ENCODE results near the gene SEMA4D. TPM values are rescaled to one million over a fixed set of nuclear protein-coding genes. Genes with fewer than 3 reads are reported as not detected.
"Not testable (repeated sequence)": the region's sequence is repeated elsewhere in the genome, so short reads cannot be mapped to it uniquely, and the experiment has no call there.

The SEMA4D gene
- polyA plus RNA-seq, 1 experiment = 0.50 TPM

- Histone ChIP-seq H3K36me3 (ENCODE audit: control insufficient read depth, insufficient read depth, low read length) (no peaks in the 10 kb centered on the region), H3K27me3 (ENCODE audit: control insufficient read depth, insufficient read depth, low read length) (no peaks in the 10 kb centered on the region), H3K4me3 (ENCODE audit: low read depth, low read length) (no peak overlapping the region)
- POLR2A ChIA-PET = no interaction called here
- no peak for TF ChIP-seq CTCF (IDR thresholded peaks at IDR 0.05; ENCODE audit: insufficient read depth, low read depth, low read length)
- CTCF ChIA-PET = no interaction called here
- no peak for DNase-seq (ENCODE audit: low read depth)
Observed at GRCh38 chr9:89372979-89373378, 124.9 kb downstream of the SEMA4D start.

- CTCF ChIA-PET = no interaction called here
- Histone ChIP-seq H3K27me3 (ENCODE audit: control insufficient read depth, insufficient read depth, low read length) (no peaks in the 10 kb centered on the region), H3K36me3 (ENCODE audit: control insufficient read depth, insufficient read depth, low read length) (no peaks in the 10 kb centered on the region), H3K4me3 (ENCODE audit: low read depth, low read length) (no peak overlapping the region)
- POLR2A ChIA-PET = no interaction called here
- DNase-seq (ENCODE audit: low read depth) = no peak
- no peak for TF ChIP-seq CTCF (IDR thresholded peaks at IDR 0.05; ENCODE audit: insufficient read depth, low read depth, low read length)
Observed at GRCh38 chr9:89372230-89372816, 125.6 kb downstream of the SEMA4D start.

- H3K4me3 ChIP-seq (ENCODE audit: low read depth, low read length); H3K36me3 ChIP-seq (ENCODE audit: control insufficient read depth, insufficient read depth, low read length); POLR2A ChIA-PET; DNase-seq (ENCODE audit: low read depth); H3K27me3 ChIP-seq (ENCODE audit: control insufficient read depth, insufficient read depth, low read length); CTCF ChIA-PET: not testable (repeated sequence)
Observed at GRCh38 chr9:89371791-89372190, 126.1 kb downstream of the SEMA4D start.

- DNase-seq (ENCODE audit: low read depth) = no peak
- H3K27me3 ChIP-seq (ENCODE audit: control insufficient read depth, insufficient read depth, low read length) = no peaks in the 10 kb centered on the region
- ChIA-PET POLR2A (no interaction called here), CTCF (no interaction called here)
- no peak overlapping the region for H3K4me3 ChIP-seq (ENCODE audit: low read depth, low read length)
- no peaks in the 10 kb centered on the region for H3K36me3 ChIP-seq (ENCODE audit: control insufficient read depth, insufficient read depth, low read length)
- no peak for TF ChIP-seq CTCF (IDR thresholded peaks at IDR 0.05; ENCODE audit: insufficient read depth, low read depth, low read length)
Observed at GRCh38 chr9:89370593-89370992, 127.3 kb downstream of the SEMA4D start.

- DNase-seq (ENCODE audit: low read depth) = no peak
- POLR2A ChIA-PET = no interaction called here
- no peaks in the 10 kb centered on the region for H3K27me3 ChIP-seq (ENCODE audit: control insufficient read depth, insufficient read depth, low read length)
- no peak overlapping the region for H3K4me3 ChIP-seq (ENCODE audit: low read depth, low read length)
- CTCF ChIA-PET = interaction anchor here (1.1 kb wide), 1 partner anchor 180 kb away, joined by 3 read pairs; no protein-coding TSS in a partner anchor
- H3K36me3 ChIP-seq (ENCODE audit: control insufficient read depth, insufficient read depth, low read length) = no peaks in the 10 kb centered on the region
- TF ChIP-seq CTCF (IDR thresholded peaks at IDR 0.05; ENCODE audit: insufficient read depth, low read depth, low read length) = no peak
Observed at GRCh38 chr9:89368978-89369377, 128.9 kb downstream of the SEMA4D start.

GRCh38 chr9:89368550-89368949 lies 129.4 kb downstream of the SEMA4D start:
- no peak for DNase-seq (ENCODE audit: low read depth)
- ChIA-PET POLR2A (no interaction called here), CTCF (interaction anchor here (1.1 kb wide), 1 partner anchor 180 kb away, joined by 3 read pairs; no protein-coding TSS in a partner anchor)
- Histone ChIP-seq H3K4me3 (ENCODE audit: low read depth, low read length) (no peak overlapping the region), H3K27me3 (ENCODE audit: control insufficient read depth, insufficient read depth, low read length) (no peaks in the 10 kb centered on the region), H3K36me3 (ENCODE audit: control insufficient read depth, insufficient read depth, low read length) (no peaks in the 10 kb centered on the region)
- no peak for TF ChIP-seq CTCF (IDR thresholded peaks at IDR 0.05; ENCODE audit: insufficient read depth, low read depth, low read length)

Measured in BJ (cell line).